A673 (cell line): ENCODE results near the gene TGM2. TPM values are rescaled to one million over a fixed set of nuclear protein-coding genes. Genes with fewer than 3 reads are reported as not detected.

Experiments
- BruUV-seq: library from RNA; stranded (reverse); fragments of 400-500 nt; replicated peaks from 2 replicates; lab custom pipeline; 2021; lab: Mats Ljungman, UMichigan
- CTCF ChIA-PET: fragments of 300-600 bp; sonication (Branson Sonifier 250); formaldehyde crosslinking; loops from one replicate; lab custom pipeline; 2022; ENCODE audit warnings: antibody characterized with exemption; lab: Charles Lee
- POLR2A ChIA-PET: fragments of 300-600 bp; sonication (Branson Sonifier 250); formaldehyde crosslinking; loops from one replicate; lab custom pipeline; 2022; ENCODE audit warnings: antibody characterized with exemption; ENCODE audit not compliant: low non-redundant PET; lab: Charles Lee
- DNase-seq: peaks from one replicate; pipeline ENCODE4 v3.0.0-alpha.2; 2015; ENCODE audit warnings: low spot score
- H3K27ac ChIP-seq: fragments of 200-600 bp; sonication (generic); 2 replicates; pipeline ENCODE4 v1.5.1; 2016; ENCODE audit warnings: mixed run types, low read depth, mild to moderate bottlenecking, mixed read lengths, antibody characterized with exemption, low read length; ENCODE audit not compliant: poor library complexity, severe bottlenecking
- H3K27me3 ChIP-seq: fragments of 200-600 bp; sonication (generic); replicated peaks from 2 replicates; pipeline ENCODE4 v1.6.1; 2017; ENCODE audit warnings: mixed run types, low read depth, mild to moderate bottlenecking, mixed read lengths, antibody characterized with exemption, low read length; ENCODE audit not compliant: insufficient read depth, poor library complexity
- H3K36me3 ChIP-seq: fragments of 200-600 bp; sonication (generic); 2 replicates; pipeline ENCODE4 v1.6.1; 2016; ENCODE audit warnings: mixed run types, mild to moderate bottlenecking, mixed read lengths, antibody characterized with exemption, low read length; ENCODE audit not compliant: insufficient read depth, poor library complexity, severe bottlenecking
- H3K4me1 ChIP-seq: fragments of 200-600 bp; sonication (generic); 2 replicates; pipeline ENCODE4 v1.6.1; 2017; ENCODE audit warnings: mixed run types, mild to moderate bottlenecking, mixed read lengths, antibody characterized with exemption, low read length; ENCODE audit not compliant: insufficient read depth, poor library complexity, severe bottlenecking
- H3K4me3 ChIP-seq: fragments of 200-600 bp; sonication (generic); 2 replicates; pipeline ENCODE4 v1.5.1; 2016; ENCODE audit warnings: low read depth, mixed run types, mild to moderate bottlenecking, mixed read lengths, low read length; ENCODE audit not compliant: poor library complexity, severe bottlenecking
- H3K9me3 ChIP-seq: fragments of 200-600 bp; sonication (generic); 2 replicates; pipeline ENCODE4 v1.6.1; 2016; ENCODE audit warnings: mixed run types, low read depth, mild to moderate bottlenecking, mixed read lengths, antibody characterized with exemption, low read length; ENCODE audit not compliant: poor library complexity, severe bottlenecking
- CTCF ChIP-seq: fragments of 300-800, 200-600 bp; sonication (generic); conservative IDR thresholded peaks from 2 replicates; pipeline ENCODE4 v1.5.1; 2017; ENCODE audit warnings: low read depth, mild to moderate bottlenecking, antibody characterized with exemption, low read length, moderate library complexity, mixed read lengths
- EZH2 ChIP-seq: fragments of 200-600 bp; sonication (generic); IDR thresholded peaks from 2 replicates; pipeline ENCODE4 v1.6.1; 2017; ENCODE audit warnings: borderline replicate concordance, low read depth, mild to moderate bottlenecking, mixed read lengths, antibody characterized with exemption, low read length; ENCODE audit not compliant: poor library complexity, severe bottlenecking
- intact Hi-C: fragments of 100-400 bp; cut with micrococcal nuclease; formaldehyde crosslinking; loops from one replicate; pipeline ENCODE4 v1.10.0; 2022; ENCODE audit not compliant: unreplicated experiment
- total RNA-seq: library from RNA; stranded (reverse); gene quantifications from 2 replicates; pipeline ENCODE4 v1.2.3, GENCODE V29; 2021

The TGM2 gene
- total RNA-seq, 1 experiment from 2014 or later: 0.43 TPM

- POLR2A ChIA-PET: no interaction called here
- peaks cover 24% of the 10 kb centered on the region for H3K27me3 ChIP-seq
- CTCF ChIA-PET: no interaction called here
- no peaks in the 10 kb centered on the region for H3K36me3 ChIP-seq
- intact Hi-C loops: no loop called here
- no peaks in the 10 kb centered on the region for H3K4me1 ChIP-seq
- no peak for TF ChIP-seq CTCF
- no peak for TF ChIP-seq EZH2
- no peak overlapping the region for H3K27ac ChIP-seq
- H3K9me3 ChIP-seq: no peaks in the 10 kb centered on the region
- no peak overlapping the region for H3K4me3 ChIP-seq
- DNase-seq: no peak
- no TSS peak for BruUV-seq
These were observed 34.7 kb upstream of the TGM2 start for GRCh38 chr20:38199501-38200390.

GRCh38 chr20:38198238-38198861, 33.3 kb upstream of the TGM2 start:
- Histone ChIP-seq H3K4me1 (no peaks in the 10 kb centered on the region), H3K9me3 (no peaks in the 10 kb centered on the region), H3K36me3 (no peaks in the 10 kb centered on the region), H3K27ac (no peak overlapping the region), H3K4me3 (no peak overlapping the region), H3K27me3 (peaks cover 10% of the 10 kb centered on the region)
- intact Hi-C loops: no loop called here
- POLR2A ChIA-PET: no interaction called here
- TF ChIP-seq CTCF: no peak
- no peak for TF ChIP-seq EZH2
- CTCF ChIA-PET: no interaction called here
- DNase-seq: no peak
- no TSS peak for BruUV-seq

- H3K4me3 ChIP-seq: no peak overlapping the region
- H3K27ac ChIP-seq: no peak overlapping the region
- no peaks in the 10 kb centered on the region for H3K4me1 ChIP-seq
- H3K36me3 ChIP-seq: no peaks in the 10 kb centered on the region
- CTCF ChIA-PET: no interaction called here
- intact Hi-C loops: no loop called here
- no peaks in the 10 kb centered on the region for H3K9me3 ChIP-seq
- no TSS peak for BruUV-seq
- no peak for DNase-seq
- TF ChIP-seq CTCF (no peak), EZH2 (no peak)
- H3K27me3 ChIP-seq: peaks cover 3% of the 10 kb centered on the region
- POLR2A ChIA-PET: no interaction called here
These were observed 32.5 kb upstream of the TGM2 start for GRCh38 chr20:38197619-38198018.
